Measurements from ENCODE around the gene ARL16. TPM values are rescaled to one million over a fixed set of nuclear protein-coding genes. Genes with fewer than 3 reads are reported as not detected.

ARL16 gene
- total RNA-seq, 6 experiments from 2014 or later = 5.3 to 16.8 (median 11.1) TPM

- Histone ChIP-seq H3K36me3 (no peaks in the 10 kb centered on the region), H3K4me1 (peaks cover 0 to 14% (median 6%) of the 10 kb centered on the region in 4 donors), H3K9me3 (no peaks in the 10 kb centered on the region), H3K27me3 (no peaks in the 10 kb centered on the region), H3K27ac (no peak overlapping the region), H3K4me3 (no peak overlapping the region)
- no peak for ATAC-seq
- TF ChIP-seq POLR2A (IDR thresholded peaks at IDR 0.05) (no peak), CTCF (IDR thresholded peaks at IDR 0.05) (no peak)
- intact Hi-C loops (cut with DNase I) = no loop called here
- DNase-seq = no peak
- 78% methylated on average over 4 of the region's 9 CpGs for WGBS (ENCODE audit: insufficient coverage, low coverage, low lambda C conversion rate, missing lambda C conversion rate)
These were observed 43.6 kb downstream of the ARL16 start for GRCh38 chr17:81640011-81640410.

- Histone ChIP-seq H3K9me3 (no peaks in the 10 kb centered on the region), H3K36me3 (no peaks in the 10 kb centered on the region), H3K4me3 (no peak overlapping the region), H3K4me1 (peaks cover 0 to 27% (median 11%) of the 10 kb centered on the region in 4 donors), H3K27ac (no peak overlapping the region), H3K27me3 (no peaks in the 10 kb centered on the region)
- TF ChIP-seq POLR2A (IDR thresholded peaks at IDR 0.05) (no peak), CTCF (IDR thresholded peaks at IDR 0.05) (no peak)
- intact Hi-C loops (cut with DNase I) = no loop called here
- ATAC-seq = no peak
- no peak for DNase-seq
- WGBS (ENCODE audit: insufficient coverage, low coverage, low lambda C conversion rate, missing lambda C conversion rate) = 61% methylated on average over 4 of the region's 4 CpGs
These were observed 44.9 kb downstream of the ARL16 start for GRCh38 chr17:81638683-81639082.

GRCh38 chr17:81636505-81637288 is 46.9 kb downstream of the ARL16 start, which contains the start of the genes NPLOC4 and TSPAN10:
Gene NPLOC4 (minus strand): TSS chr17:81637112. CDS start chr17:81636930, 182 bp downstream.
Gene TSPAN10 (plus strand): TSS chr17:81637196. CDS start chr17:81642413, 5,217 bp downstream.
- under 1% methylated on average over 19 of the region's 77 CpGs for WGBS (ENCODE audit: insufficient coverage, low coverage, low lambda C conversion rate, missing lambda C conversion rate)
- Histone ChIP-seq H3K27me3 (no peaks in the 10 kb centered on the region), H3K9me3 (no peaks in the 10 kb centered on the region), H3K36me3 (no peaks in the 10 kb centered on the region), H3K27ac (peak within 1 kb of the TSS; percentile 73 to 86 (median 81)), H3K4me3 (peak within 1 kb of the TSS; percentile 74 to 97 (median 95)), H3K4me1 (peaks cover 0 to 32% (median 11%) of the 10 kb centered on the region in 4 donors)
- intact Hi-C loops (cut with DNase I) = no loop called here
- TF ChIP-seq CTCF (IDR thresholded peaks at IDR 0.05) (no peak), POLR2A (IDR thresholded peaks at IDR 0.05) (peak; percentile 95)
- ATAC-seq = peak; percentile 86 to 92 (median 89)
- DNase-seq = peak; percentile 86 to 89 (median 88)

GRCh38 chr17:81635973-81636504 is 47.6 kb downstream of the ARL16 start:
- H3K27ac ChIP-seq = peak overlapping the region in 2 of 3 donors; percentile 81 to 86
- intact Hi-C loops (cut with DNase I) = no loop called here
- TF ChIP-seq POLR2A (IDR thresholded peaks at IDR 0.05) (no peak), CTCF (IDR thresholded peaks at IDR 0.05) (no peak)
- peak overlapping the region; percentile 74 to 97 (median 95) for H3K4me3 ChIP-seq
- DNase-seq (no peak), ATAC-seq (peak; percentile 49 to 55 (median 53))
- H3K9me3 ChIP-seq = no peaks in the 10 kb centered on the region
- 23% methylated on average over 18 of the region's 18 CpGs for WGBS (ENCODE audit: insufficient coverage, low coverage, low lambda C conversion rate, missing lambda C conversion rate)
- H3K36me3 ChIP-seq = no peaks in the 10 kb centered on the region
- H3K27me3 ChIP-seq = no peaks in the 10 kb centered on the region
- H3K4me1 ChIP-seq = peaks cover 0 to 32% (median 11%) of the 10 kb centered on the region in 4 donors

Data from right lobe of liver (tissue), 6 donors.